ENCODE data around the gene FOXA2.

DNA sequence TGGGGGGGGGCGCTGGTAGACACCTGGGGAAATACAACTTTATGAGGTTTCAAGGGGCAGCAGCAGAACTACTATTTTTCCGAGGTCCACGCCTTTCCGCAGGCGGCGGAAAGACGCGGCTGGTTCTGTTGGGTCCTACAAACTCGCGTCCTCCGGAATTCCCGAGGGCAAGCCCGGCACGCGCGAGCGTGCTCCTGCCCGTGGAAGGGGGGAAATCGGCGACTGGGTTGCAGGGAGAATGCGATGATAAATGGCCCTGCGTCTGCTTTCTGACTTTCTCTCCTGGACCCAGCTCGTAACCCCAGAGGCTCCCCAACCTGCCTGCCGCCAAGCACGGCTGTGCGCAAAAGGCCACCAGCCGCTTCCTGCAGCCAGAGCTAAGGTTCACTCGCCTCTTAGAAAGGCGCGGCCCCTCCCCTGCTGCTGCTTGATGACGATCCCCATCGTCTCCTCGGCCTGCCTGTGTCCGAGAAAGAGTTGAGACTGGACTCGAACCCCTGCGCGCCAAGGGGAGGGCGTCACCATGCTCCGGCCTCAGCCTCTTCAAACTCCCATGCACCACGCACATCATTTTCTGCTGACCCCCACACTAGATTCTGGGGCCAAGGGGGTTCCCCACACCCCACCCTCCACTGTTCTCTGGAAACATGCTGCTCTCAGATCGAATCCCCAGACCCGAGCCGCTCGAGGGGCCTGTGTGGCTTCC, 6.7 kb downstream of the FOXA2 start:
- TF ChIP-seq CTCF (IDR thresholded peaks at IDR 0.05) = no peak
- TF ChIP-seq, protein P1, sequence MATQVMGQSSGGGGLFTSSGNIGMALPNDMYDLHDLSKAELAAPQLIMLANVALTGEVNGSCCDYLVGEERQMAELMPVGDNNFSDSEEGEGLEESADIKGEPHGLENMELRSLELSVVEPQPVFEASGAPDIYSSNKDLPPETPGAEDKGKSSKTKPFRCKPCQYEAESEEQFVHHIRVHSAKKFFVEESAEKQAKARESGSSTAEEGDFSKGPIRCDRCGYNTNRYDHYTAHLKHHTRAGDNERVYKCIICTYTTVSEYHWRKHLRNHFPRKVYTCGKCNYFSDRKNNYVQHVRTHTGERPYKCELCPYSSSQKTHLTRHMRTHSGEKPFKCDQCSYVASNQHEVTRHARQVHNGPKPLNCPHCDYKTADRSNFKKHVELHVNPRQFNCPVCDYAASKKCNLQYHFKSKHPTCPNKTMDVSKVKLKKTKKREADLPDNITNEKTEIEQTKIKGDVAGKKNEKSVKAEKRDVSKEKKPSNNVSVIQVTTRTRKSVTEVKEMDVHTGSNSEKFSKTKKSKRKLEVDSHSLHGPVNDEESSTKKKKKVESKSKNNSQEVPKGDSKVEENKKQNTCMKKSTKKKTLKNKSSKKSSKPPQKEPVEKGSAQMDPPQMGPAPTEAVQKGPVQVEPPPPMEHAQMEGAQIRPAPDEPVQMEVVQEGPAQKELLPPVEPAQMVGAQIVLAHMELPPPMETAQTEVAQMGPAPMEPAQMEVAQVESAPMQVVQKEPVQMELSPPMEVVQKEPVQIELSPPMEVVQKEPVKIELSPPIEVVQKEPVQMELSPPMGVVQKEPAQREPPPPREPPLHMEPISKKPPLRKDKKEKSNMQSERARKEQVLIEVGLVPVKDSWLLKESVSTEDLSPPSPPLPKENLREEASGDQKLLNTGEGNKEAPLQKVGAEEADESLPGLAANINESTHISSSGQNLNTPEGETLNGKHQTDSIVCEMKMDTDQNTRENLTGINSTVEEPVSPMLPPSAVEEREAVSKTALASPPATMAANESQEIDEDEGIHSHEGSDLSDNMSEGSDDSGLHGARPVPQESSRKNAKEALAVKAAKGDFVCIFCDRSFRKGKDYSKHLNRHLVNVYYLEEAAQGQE (IDR thresholded peaks at IDR 0.05) = no peak
- TF ChIP-seq ELK1 (IDR thresholded peaks at IDR 0.05; ENCODE audit: low read depth, low read length) = no peak
- TF ChIP-seq PBX3 (IDR thresholded peaks at IDR 0.05) = no peak
- no peak for TF ChIP-seq POLR2A (IDR thresholded peaks at IDR 0.05; ENCODE audit: low read length)
- no peak for TF ChIP-seq RAD21 (conservative IDR thresholded peaks at IDR 0.05 in 1 of 2, IDR thresholded peaks at IDR 0.05 in 1 of 2)
- no peak for TF ChIP-seq POLR2AphosphoS2 (conservative IDR thresholded peaks at IDR 0.05; ENCODE audit: low read length)

Measured in A549 (cell line).